Measurements from ENCODE around the gene SLC25A43.
A peak's percentile ranks its signal among the peaks of the same experiment; 100 is the strongest.

The SLC25A43 gene

DNA sequence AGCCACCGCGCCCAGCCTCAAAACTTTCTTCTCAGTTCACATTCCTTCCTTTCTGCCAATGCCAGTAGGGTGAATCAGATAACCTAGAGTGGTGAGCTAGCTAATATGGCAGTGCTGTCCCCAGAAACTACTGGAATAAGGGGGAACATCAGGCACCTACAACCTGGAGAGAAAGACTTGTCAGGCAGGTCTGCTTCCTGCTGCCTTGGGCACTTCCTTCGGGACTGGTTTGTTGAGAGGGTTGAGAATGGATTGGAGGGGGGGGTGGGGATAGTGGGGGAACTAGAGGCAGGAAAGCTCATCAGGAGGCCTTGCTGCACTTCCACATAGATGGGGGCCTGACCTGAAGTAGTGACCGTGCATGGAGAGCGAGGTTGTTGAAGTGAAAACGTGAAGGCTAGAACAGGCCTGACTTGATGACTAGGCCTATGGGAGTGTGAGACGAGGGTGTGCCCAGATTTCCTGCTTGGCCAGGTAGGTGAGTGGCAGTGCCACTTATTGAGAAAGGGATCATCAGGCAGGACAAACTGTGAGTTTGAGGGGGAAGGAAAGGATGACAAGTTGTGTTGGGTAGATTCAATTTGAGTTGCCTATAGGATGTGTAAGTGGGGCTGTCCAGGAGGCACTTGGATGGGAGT lies 102.5 kb downstream of the SLC25A43 start:
- DNase-seq = no peak

DNA sequence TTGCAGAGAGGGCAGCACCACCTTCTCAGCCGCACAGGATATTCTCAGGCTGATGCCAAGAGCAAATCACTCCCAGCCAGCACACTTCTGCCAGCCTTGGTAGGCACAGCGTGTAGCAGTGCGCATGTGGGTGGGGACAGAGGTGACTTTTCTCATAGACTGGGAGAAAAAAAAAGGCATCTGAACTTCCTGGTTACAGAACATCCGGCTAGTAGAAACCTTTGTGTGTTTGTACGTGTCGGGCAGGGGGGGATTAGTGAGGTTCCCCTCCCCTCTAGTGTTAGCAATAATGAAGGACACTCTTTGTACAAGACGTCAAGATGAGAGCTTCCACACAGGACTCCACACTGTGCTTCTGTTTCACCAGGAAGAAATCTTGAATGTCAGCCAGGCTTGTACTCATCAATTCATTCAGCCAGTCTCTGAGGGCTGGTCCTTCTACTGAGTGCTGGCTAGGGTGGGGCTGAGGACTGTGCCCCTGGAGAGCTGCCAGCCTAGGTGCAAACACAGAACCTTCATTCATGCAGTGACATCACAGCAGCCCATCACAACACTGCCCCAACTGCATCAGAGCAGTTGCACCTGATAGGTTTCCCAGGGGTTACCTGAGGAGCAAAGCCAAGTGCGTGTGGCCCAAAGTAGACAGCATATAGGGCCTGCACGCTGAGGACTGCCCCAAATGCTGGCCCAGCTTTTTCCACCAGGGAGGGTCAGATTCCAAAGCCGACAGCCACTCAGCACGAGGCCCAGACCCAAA lies 103.8 kb downstream of the SLC25A43 start:
- DNase-seq = peak; percentile 73

DNA sequence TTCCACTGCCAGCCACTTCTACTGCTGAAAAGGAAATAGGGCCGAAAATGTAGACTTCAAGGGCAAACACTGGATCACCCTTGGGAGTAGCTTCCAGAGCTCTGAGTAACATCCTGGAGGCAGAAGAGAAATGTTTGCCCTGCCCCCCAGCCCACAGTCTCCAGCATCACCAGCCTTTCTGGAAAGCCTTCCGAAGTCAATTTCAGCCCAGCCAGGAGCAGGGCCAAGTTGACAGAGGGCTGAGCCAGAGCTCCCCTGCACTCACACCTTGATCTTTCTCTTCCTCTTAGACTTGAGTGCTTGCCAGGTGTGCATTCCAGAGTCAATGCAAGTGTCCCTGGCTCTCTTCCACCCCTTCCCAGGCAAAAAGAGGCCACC lies 104.3 kb downstream of the SLC25A43 start:
- DNase-seq = peak; percentile 1
